ENCODE measurements around the gene CDPF1.

DNA sequence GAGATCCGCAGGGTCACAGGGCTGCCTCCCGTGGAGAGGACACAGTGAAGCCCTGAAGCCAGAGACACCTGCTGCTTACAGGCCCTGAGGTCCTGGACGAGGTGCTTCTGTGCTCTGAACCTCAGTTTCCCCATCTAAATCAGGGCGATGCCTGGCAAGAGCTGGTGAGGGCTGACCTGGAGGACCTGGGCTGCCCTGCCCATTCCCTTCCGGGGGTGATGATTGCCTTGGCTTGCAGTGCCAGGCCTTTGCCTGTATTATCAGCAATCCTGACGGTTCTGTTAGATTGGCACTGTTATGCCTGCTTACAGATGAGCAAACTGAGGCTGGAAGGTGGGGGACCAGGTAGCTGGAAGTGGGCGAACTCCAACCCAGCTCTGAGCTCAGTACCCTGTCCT is 38.8 kb upstream of the CDPF1 start:
- TF ChIP-seq ELF1 (IDR thresholded peaks at IDR 0.05; ENCODE audit: borderline replicate concordance, low read depth) (no peak), EZH2 (IDR thresholded peaks at IDR 0.05) (no peak), ZNF274 (IDR thresholded peaks at IDR 0.05; ENCODE audit: low read depth, low read length) (no peak), YY1 (IDR thresholded peaks at IDR 0.05; ENCODE audit: extremely low read depth, insufficient replicate concordance, low read depth, low read length) (no peak), CEBPB (IDR thresholded peaks at IDR 0.05; ENCODE audit: low read depth) (no peak), POLR2AphosphoS5 (IDR thresholded peaks at IDR 0.05; ENCODE audit: low read depth, low read length) (no peak), POLR2A (IDR thresholded peaks at IDR 0.05; ENCODE audit: borderline replicate concordance, extremely low read depth, insufficient read depth, insufficient read length) (no peak), RAD21 (IDR thresholded peaks at IDR 0.05; ENCODE audit: low read depth) (no peak)
- TF ChIP-seq, protein P1, sequence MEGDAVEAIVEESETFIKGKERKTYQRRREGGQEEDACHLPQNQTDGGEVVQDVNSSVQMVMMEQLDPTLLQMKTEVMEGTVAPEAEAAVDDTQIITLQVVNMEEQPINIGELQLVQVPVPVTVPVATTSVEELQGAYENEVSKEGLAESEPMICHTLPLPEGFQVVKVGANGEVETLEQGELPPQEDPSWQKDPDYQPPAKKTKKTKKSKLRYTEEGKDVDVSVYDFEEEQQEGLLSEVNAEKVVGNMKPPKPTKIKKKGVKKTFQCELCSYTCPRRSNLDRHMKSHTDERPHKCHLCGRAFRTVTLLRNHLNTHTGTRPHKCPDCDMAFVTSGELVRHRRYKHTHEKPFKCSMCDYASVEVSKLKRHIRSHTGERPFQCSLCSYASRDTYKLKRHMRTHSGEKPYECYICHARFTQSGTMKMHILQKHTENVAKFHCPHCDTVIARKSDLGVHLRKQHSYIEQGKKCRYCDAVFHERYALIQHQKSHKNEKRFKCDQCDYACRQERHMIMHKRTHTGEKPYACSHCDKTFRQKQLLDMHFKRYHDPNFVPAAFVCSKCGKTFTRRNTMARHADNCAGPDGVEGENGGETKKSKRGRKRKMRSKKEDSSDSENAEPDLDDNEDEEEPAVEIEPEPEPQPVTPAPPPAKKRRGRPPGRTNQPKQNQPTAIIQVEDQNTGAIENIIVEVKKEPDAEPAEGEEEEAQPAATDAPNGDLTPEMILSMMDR (IDR thresholded peaks at IDR 0.05 in 2 of 3, conservative IDR thresholded peaks at IDR 0.05 in 1 of 3; ENCODE audit: borderline replicate concordance in 1 of 3, insufficient read depth in 1 of 3, low read depth in 2 of 3, low read length in 2 of 3) = no peak
- TF ChIP-seq, protein P2, sequence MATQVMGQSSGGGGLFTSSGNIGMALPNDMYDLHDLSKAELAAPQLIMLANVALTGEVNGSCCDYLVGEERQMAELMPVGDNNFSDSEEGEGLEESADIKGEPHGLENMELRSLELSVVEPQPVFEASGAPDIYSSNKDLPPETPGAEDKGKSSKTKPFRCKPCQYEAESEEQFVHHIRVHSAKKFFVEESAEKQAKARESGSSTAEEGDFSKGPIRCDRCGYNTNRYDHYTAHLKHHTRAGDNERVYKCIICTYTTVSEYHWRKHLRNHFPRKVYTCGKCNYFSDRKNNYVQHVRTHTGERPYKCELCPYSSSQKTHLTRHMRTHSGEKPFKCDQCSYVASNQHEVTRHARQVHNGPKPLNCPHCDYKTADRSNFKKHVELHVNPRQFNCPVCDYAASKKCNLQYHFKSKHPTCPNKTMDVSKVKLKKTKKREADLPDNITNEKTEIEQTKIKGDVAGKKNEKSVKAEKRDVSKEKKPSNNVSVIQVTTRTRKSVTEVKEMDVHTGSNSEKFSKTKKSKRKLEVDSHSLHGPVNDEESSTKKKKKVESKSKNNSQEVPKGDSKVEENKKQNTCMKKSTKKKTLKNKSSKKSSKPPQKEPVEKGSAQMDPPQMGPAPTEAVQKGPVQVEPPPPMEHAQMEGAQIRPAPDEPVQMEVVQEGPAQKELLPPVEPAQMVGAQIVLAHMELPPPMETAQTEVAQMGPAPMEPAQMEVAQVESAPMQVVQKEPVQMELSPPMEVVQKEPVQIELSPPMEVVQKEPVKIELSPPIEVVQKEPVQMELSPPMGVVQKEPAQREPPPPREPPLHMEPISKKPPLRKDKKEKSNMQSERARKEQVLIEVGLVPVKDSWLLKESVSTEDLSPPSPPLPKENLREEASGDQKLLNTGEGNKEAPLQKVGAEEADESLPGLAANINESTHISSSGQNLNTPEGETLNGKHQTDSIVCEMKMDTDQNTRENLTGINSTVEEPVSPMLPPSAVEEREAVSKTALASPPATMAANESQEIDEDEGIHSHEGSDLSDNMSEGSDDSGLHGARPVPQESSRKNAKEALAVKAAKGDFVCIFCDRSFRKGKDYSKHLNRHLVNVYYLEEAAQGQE (IDR thresholded peaks at IDR 0.05; ENCODE audit: low read depth) = no peak

Measured in HCT116 (cell line).